ENCODE data around the gene AMOTL1. TPM values are rescaled to one million over a fixed set of nuclear protein-coding genes. Genes with fewer than 3 reads are reported as not detected.

Gene AMOTL1
- total RNA-seq, 2 experiments from 2014 or later, result 0.08 TPM; not detected in 1

- Mint-ChIP-seq H3K4me3 (no peak overlapping the region), H3K27ac (no peak overlapping the region), H3K36me3 (ENCODE audit: low read depth) (no peaks in the 10 kb centered on the region), H3K9me3 (no peaks in the 10 kb centered on the region), H3K27me3 (peaks cover 59% of the 10 kb centered on the region), H3K4me1 (ENCODE audit: low read depth) (peaks cover 6% of the 10 kb centered on the region)
- TF ChIP-seq, protein P1, sequence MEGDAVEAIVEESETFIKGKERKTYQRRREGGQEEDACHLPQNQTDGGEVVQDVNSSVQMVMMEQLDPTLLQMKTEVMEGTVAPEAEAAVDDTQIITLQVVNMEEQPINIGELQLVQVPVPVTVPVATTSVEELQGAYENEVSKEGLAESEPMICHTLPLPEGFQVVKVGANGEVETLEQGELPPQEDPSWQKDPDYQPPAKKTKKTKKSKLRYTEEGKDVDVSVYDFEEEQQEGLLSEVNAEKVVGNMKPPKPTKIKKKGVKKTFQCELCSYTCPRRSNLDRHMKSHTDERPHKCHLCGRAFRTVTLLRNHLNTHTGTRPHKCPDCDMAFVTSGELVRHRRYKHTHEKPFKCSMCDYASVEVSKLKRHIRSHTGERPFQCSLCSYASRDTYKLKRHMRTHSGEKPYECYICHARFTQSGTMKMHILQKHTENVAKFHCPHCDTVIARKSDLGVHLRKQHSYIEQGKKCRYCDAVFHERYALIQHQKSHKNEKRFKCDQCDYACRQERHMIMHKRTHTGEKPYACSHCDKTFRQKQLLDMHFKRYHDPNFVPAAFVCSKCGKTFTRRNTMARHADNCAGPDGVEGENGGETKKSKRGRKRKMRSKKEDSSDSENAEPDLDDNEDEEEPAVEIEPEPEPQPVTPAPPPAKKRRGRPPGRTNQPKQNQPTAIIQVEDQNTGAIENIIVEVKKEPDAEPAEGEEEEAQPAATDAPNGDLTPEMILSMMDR (IDR thresholded peaks at IDR 0.05), result no peak
- H3K27me3 ChIP-seq (ENCODE audit: control insufficient read depth in 1 of 2, insufficient read depth in 2 of 2, low read length in 2 of 2), result peaks cover 2 to 17% of the 10 kb centered on the region in 2 experiments
- H3K36me3 ChIP-seq (ENCODE audit: insufficient read depth, low read length), result no peaks in the 10 kb centered on the region
- POLR2A ChIA-PET, result interaction anchor here (0.6 kb wide), 1 partner anchor 123 kb away, joined by 3 read pairs; no protein-coding TSS in a partner anchor
- ATAC-seq (ENCODE audit: poor library complexity), result no peak
- no peak for DNase-seq
- no peaks in the 10 kb centered on the region for H3K9me3 ChIP-seq (ENCODE audit: control insufficient read depth in 1 of 2, insufficient read depth in 1 of 2, low read length in 2 of 2)
- H3K27ac ChIP-seq (ENCODE audit: low read depth in 1 of 2, low read length in 2 of 2), result no peak overlapping the region
- no peaks in the 10 kb centered on the region for H3K4me1 ChIP-seq (ENCODE audit: insufficient read depth, low read length)
- CTCF ChIA-PET, result interaction anchor here (0.6 kb wide), 1 partner anchor 1045 kb away, joined by 3 read pairs; no protein-coding TSS in a partner anchor
- H3K4me3 ChIP-seq (ENCODE audit: low read length), result no peak overlapping the region
- intact Hi-C loops (cut with DNase I, micrococcal nuclease), result no loop called here
Measured at GRCh38 chr11:94775567-94776327, 7.6 kb downstream of the AMOTL1 start.

GRCh38 chr11:94776351-94777321 lies 8.5 kb downstream of the AMOTL1 start:
- no peak overlapping the region for H3K4me3 Mint-ChIP-seq
- H3K9me3 ChIP-seq (ENCODE audit: control insufficient read depth in 1 of 2, insufficient read depth in 1 of 2, low read length in 2 of 2), result no peaks in the 10 kb centered on the region
- ATAC-seq (ENCODE audit: poor library complexity) (no peak), DNase-seq (no peak)
- H3K36me3 Mint-ChIP-seq (ENCODE audit: low read depth), result no peaks in the 10 kb centered on the region
- intact Hi-C loops (cut with DNase I, micrococcal nuclease), result no loop called here
- H3K27me3 ChIP-seq (ENCODE audit: control insufficient read depth in 1 of 2, insufficient read depth in 2 of 2, low read length in 2 of 2), result peaks cover 0 to 14% of the 10 kb centered on the region in 2 experiments
- H3K36me3 ChIP-seq (ENCODE audit: insufficient read depth, low read length), result no peaks in the 10 kb centered on the region
- H3K27me3 Mint-ChIP-seq, result peaks cover 52% of the 10 kb centered on the region
- no peak overlapping the region for H3K27ac ChIP-seq (ENCODE audit: low read depth in 1 of 2, low read length in 2 of 2)
- peaks cover 11% of the 10 kb centered on the region for H3K4me1 Mint-ChIP-seq (ENCODE audit: low read depth)
- ChIA-PET CTCF (interaction anchor here (0.6 kb wide), 1 partner anchor 1044 kb away, joined by 3 read pairs; no protein-coding TSS in a partner anchor), POLR2A (interaction anchor here (0.6 kb wide), 1 partner anchor 122 kb away, joined by 3 read pairs; no protein-coding TSS in a partner anchor)
- TF ChIP-seq, protein P1 (IDR thresholded peaks at IDR 0.05), result no peak
- H3K9me3 Mint-ChIP-seq, result no peaks in the 10 kb centered on the region
- H3K4me1 ChIP-seq (ENCODE audit: insufficient read depth, low read length), result no peaks in the 10 kb centered on the region
- no peak overlapping the region for H3K4me3 ChIP-seq (ENCODE audit: low read length)
- H3K27ac Mint-ChIP-seq, result no peak overlapping the region

- no peak for ATAC-seq (ENCODE audit: poor library complexity)
- POLR2A ChIA-PET, result no interaction called here
- TF ChIP-seq, protein P1 (IDR thresholded peaks at IDR 0.05), result no peak
- no peak for DNase-seq
- peaks cover 20% of the 10 kb centered on the region for H3K27me3 Mint-ChIP-seq
- no peaks in the 10 kb centered on the region for H3K9me3 ChIP-seq (ENCODE audit: control insufficient read depth in 1 of 2, insufficient read depth in 1 of 2, low read length in 2 of 2)
- H3K9me3 Mint-ChIP-seq, result no peaks in the 10 kb centered on the region
- no peaks in the 10 kb centered on the region for H3K36me3 Mint-ChIP-seq (ENCODE audit: low read depth)
- H3K4me1 ChIP-seq (ENCODE audit: insufficient read depth, low read length), result no peaks in the 10 kb centered on the region
- H3K4me3 ChIP-seq (ENCODE audit: low read length), result no peak overlapping the region
- intact Hi-C loops (cut with DNase I, micrococcal nuclease), result loop anchor here (10.0 kb wide), 2 partner anchors 984 to 1644 kb away; no protein-coding TSS in a partner anchor
- H3K27me3 ChIP-seq (ENCODE audit: control insufficient read depth in 1 of 2, insufficient read depth in 2 of 2, low read length in 2 of 2), result peaks cover 0 to 5% of the 10 kb centered on the region in 2 experiments
- CTCF ChIA-PET, result no interaction called here
- no peak overlapping the region for H3K4me3 Mint-ChIP-seq
- H3K4me1 Mint-ChIP-seq (ENCODE audit: low read depth), result peaks cover 11% of the 10 kb centered on the region
- no peak overlapping the region for H3K27ac ChIP-seq (ENCODE audit: low read depth in 1 of 2, low read length in 2 of 2)
- no peak overlapping the region for H3K27ac Mint-ChIP-seq
- H3K36me3 ChIP-seq (ENCODE audit: insufficient read depth, low read length), result no peaks in the 10 kb centered on the region
Measured at GRCh38 chr11:94780432-94780831, 12.3 kb downstream of the AMOTL1 start.

All from CD4-positive, alpha-beta T cell (primary cell).